Astrocyte of the spinal cord (primary cell): ENCODE measurements around the gene DPP9.

Experiments
- DNase-seq: peaks from one replicate; pipeline ENCODE4 v3.0.0; 2011; ENCODE audit warnings: low read depth, low spot score
- H3K4me3 ChIP-seq: 2 replicates; pipeline ENCODE4 v1.5.1; 2011; ENCODE audit warnings: low read depth, mild to moderate bottlenecking, low read length, moderate library complexity
- CTCF ChIP-seq: IDR thresholded peaks from 2 replicates; pipeline ENCODE4 v1.5.1; 2012; ENCODE audit warnings: low read depth, mild to moderate bottlenecking, low read length, inconsistent platforms
- in situ Hi-C: cut with HindIII; loops from 2 replicates; pipeline ENCODE4 v1.10.0; 2017; ENCODE audit warnings: low sequenced_read_pairs

DPP9 gene

GRCh38 chr19:4692251-4693077 lies 31.2 kb downstream of the DPP9 start:
- no peak overlapping the region for H3K4me3 ChIP-seq
- in situ Hi-C loops, result no loop called here
- no peak for DNase-seq
- TF ChIP-seq CTCF, result no peak

GRCh38 chr19:4691373-4691772 lies 32.3 kb downstream of the DPP9 start:
- in situ Hi-C loops, result no loop called here
- DNase-seq, result no peak
- no peak overlapping the region for H3K4me3 ChIP-seq
- TF ChIP-seq CTCF, result no peak

- H3K4me3 ChIP-seq, result no peak overlapping the region
- in situ Hi-C loops, result no loop called here
- DNase-seq, result no peak
Observed at GRCh38 chr19:4690361-4690760, 33.3 kb downstream of the DPP9 start.

GRCh38 chr19:4689403-4689802 lies 34.2 kb downstream of the DPP9 start:
- in situ Hi-C loops, result no loop called here
- no peak for TF ChIP-seq CTCF
- DNase-seq, result no peak
- H3K4me3 ChIP-seq, result no peak overlapping the region

More at GRCh38 chr19:4690361-4690760, 33.3 kb downstream of the DPP9 start:
- peak; percentile 25 for TF ChIP-seq CTCF

GRCh38 chr19:4688587-4688986 lies 35.1 kb downstream of the DPP9 start:
- H3K4me3 ChIP-seq, result no peak overlapping the region
- in situ Hi-C loops, result no loop called here
- no peak for TF ChIP-seq CTCF
- no peak for DNase-seq

GRCh38 chr19:4687396-4687795 lies 36.2 kb downstream of the DPP9 start:
- in situ Hi-C loops, result no loop called here
- no peak for DNase-seq
- no peak for TF ChIP-seq CTCF

More at GRCh38 chr19:4687396-4687795, 36.2 kb downstream of the DPP9 start:
- no peak overlapping the region for H3K4me3 ChIP-seq
